HG03521 (cell line): ENCODE data around the gene ATP9A.
"Not testable (repeated sequence)": the region's sequence is repeated elsewhere in the genome, so short reads cannot be mapped to it uniquely, and the experiment has no call there.

ENCODE experiments used
- ATAC-seq: cut with Tn5 transposase; IDR thresholded peaks from one replicate; pipeline ENCODE4 v1.9.1; 2021; ENCODE audit warnings: mild to moderate bottlenecking, moderate library complexity; ENCODE audit not compliant: unreplicated experiment

Gene ATP9A

DNA sequence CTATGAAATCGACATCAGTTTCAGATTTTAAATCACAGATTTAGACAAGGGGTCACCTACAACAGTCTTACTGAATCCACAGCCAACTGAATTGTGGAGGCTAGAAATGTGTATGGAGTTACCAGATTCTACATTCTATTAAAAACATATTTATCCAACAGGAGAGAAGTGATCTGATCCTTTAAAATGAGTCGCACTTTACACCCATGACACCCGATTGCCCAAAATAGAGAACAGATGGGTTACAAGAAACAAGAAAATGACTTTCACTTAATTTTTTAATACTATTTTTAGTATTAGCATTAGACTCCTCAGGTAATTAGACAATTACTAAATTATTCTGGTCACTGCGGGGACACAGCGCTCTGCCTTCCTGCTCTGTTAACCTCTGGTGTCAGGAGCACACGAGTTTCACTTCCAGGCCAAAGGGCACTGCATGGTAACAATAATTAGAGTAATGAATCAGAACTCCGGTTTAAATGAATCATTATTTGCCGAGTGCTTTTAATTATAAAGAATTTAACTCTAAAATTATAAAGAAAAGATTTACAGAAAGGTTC is 108.6 kb downstream of the ATP9A start:
- ATAC-seq = no peak

DNA sequence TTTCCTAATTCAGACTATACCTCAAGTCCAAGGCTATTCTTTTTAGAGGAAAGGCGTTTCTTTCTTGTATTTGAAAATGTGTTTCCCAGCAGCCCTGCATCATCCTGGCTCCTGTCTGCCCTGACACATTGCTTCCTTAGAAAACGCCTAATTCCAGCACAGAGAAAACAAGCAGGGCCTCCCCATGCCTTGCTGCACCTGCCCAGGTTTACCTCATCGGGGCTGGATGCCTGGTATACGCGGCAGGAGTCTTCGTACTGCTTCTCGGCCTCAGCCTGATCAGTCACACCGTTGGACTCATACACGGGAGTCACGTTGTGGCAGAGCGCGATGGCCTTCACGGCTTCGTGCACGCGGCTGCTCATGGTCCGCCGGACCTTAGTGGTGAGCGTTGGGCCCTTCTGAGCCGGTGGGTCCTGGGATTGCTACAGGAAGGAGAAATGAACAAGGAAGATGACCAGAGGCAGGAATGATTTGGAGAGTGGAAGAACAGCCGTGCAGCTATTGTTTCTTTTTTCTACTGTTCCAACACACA is 111.4 kb downstream of the ATP9A start:
- ATAC-seq = no peak

- ATAC-seq = not testable (repeated sequence)
These were observed 112.1 kb downstream of the ATP9A start for GRCh38 chr20:51656089-51656488.

DNA sequence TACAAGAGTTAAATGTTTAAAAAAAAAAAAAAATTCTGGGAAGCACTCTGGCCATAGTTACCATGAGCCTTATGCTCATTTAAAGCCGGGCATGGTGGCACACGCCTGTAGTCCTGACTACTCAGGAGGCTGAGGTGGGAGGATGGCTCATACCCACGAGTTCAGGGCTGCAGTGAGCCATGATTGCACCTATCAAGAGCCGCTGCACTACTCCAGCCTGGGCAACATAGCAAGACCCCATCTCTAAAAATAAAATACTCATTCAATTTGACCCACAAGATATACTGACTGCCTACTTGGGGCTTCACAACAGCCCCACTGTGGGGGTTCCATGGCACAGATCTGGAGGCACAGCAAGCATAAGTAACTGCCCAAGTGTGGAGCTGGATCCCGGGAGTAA is 113.7 kb downstream of the ATP9A start:
- ATAC-seq = no peak

- ATAC-seq = no peak
These were observed 114.1 kb downstream of the ATP9A start for GRCh38 chr20:51654060-51654459.

DNA sequence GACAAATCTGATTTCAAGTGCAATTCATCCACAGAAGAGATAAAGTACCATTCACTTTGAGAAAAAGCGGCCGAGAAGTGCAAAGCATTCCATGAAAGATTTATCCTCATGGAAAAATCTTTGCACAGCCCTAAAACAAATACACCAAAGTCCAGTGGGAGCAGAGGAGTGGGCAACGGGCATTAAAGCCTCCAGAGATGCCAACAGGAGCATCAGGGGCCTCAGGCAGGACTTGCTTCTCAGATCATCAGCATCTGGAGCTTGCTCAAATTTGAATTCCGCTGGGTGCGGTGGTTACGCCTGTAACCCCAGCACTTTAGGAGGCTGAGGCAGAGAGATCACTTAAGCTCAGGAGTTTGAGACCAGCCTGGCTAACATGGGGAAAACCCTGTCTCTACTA is 115.0 kb downstream of the ATP9A start:
- ATAC-seq = no peak

- no peak for ATAC-seq
These were observed 116.2 kb downstream of the ATP9A start for GRCh38 chr20:51651921-51652549.

DNA sequence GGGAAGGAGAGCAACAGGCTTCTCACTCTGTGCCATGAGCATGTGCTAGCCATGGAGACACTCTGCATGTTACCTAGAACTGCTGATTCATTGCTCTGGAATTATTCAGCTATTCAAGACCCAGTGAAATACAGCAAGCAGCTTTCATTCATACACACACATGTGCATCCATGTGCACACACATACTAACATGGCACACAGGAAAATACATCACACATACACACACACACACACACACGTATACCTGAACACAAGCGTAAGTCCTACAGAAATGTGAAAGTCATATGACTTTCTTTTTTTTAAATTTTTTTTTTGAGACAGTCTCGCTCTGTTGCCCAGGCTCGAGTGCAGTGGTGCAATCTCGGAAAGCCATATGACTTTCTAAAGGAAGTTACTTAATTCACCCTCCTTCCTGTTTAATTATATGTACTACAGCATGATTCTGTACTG is 117.5 kb downstream of the ATP9A start:
- no peak for ATAC-seq

- ATAC-seq = no peak
These were observed 119.6 kb downstream of the ATP9A start for GRCh38 chr20:51648571-51648947.

- ATAC-seq = no peak
These were observed 120.3 kb downstream of the ATP9A start for GRCh38 chr20:51647674-51648570.

DNA sequence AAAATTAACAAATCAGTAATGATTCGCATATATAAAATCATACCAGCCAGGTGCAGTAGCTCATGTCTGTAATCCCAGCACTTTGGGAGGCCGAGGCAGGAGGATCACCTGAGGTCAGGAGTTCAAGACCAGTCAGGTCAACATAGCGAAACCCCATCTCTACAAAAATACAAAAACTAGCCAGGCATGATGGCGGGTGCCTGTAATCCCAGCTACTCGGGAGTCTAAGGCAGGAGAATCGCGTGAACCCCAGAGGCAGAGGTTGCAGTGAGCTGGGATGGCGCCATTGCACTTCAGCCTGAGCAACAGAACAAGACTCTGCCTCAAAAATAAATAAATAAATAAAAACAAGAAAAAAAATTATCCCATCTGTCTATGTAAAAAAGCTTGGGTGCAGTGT is 124.4 kb downstream of the ATP9A start:
- not testable (repeated sequence) for ATAC-seq

DNA sequence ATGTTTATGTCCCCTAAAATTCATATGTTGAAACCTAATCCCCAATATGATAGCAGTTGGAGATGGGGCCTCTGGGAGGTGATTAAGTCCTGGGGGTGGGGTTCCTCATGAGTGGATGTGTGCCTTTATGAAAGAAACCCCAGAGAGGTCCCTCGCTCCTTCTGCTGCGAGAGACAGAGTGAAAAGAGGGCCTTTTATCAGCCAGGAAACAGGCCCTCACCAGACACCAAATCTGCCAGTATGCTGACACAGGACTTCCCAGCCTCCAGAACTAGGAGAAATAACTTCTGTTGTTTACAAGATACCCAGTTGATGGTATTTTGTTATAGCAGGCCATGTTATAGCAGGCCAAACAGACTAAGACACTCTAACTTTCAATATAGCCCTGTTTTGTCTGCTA is 124.8 kb downstream of the ATP9A start:
- no peak for ATAC-seq

DNA sequence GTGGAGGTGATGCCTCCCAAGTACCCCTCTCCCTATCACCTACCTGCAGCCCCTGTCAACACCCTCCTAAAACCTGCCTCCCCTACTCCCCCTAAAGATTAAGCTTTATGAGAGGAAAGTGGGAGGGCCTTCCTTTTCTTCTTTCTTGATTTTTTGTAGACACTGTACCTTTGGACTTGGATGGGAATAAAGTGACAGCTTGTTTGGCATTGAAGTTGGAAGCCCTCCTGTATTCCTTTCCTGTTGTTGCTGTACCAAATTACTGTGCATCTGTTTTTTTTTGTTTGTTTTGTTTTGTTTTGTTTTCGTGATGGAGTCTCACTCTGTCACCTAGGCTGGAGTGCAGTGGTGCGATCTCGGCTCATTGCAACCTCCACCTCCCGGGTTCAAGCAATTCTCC is 126.3 kb downstream of the ATP9A start:
- no peak for ATAC-seq

GRCh38 chr20:51640743-51641142 is 127.4 kb downstream of the ATP9A start:
- ATAC-seq = no peak

- no peak for ATAC-seq
These were observed 128.9 kb downstream of the ATP9A start for GRCh38 chr20:51639206-51639832.

- ATAC-seq = no peak
These were observed 130.9 kb downstream of the ATP9A start for GRCh38 chr20:51637241-51637640.

- ATAC-seq = no peak
These were observed 132.1 kb downstream of the ATP9A start for GRCh38 chr20:51636123-51636522.

GRCh38 chr20:51635680-51636079 is 132.5 kb downstream of the ATP9A start:
- ATAC-seq = no peak

- ATAC-seq = no peak
These were observed 133.3 kb downstream of the ATP9A start for GRCh38 chr20:51634877-51635276.

- no peak for ATAC-seq
These were observed 133.9 kb downstream of the ATP9A start for GRCh38 chr20:51634257-51634656.

DNA sequence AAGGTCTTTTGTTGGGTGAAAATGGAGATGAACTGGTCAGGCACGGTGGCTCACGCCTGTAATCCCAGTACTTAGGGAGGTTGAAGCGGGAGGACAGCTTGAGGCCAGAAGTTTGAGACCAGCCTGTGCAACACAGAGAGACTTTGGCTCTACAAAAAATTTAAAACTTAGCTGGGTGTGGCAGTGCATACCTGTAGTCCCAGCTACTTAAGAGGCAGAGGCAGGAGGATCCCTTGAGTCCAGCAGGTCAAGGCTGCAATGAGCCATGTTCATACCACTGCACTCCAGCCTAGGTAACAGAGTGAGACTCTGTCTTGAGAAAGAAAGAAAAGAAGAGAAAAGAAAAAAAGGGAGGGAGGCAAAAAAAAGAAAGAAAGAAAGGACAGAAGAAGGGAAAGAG is 134.8 kb downstream of the ATP9A start:
- ATAC-seq = no peak
